ENCODE data around the gene SAXO2.
"Not testable (repeated sequence)": the region's sequence is repeated elsewhere in the genome, so short reads cannot be mapped to it uniquely, and the experiment has no call there.

The SAXO2 gene

DNA sequence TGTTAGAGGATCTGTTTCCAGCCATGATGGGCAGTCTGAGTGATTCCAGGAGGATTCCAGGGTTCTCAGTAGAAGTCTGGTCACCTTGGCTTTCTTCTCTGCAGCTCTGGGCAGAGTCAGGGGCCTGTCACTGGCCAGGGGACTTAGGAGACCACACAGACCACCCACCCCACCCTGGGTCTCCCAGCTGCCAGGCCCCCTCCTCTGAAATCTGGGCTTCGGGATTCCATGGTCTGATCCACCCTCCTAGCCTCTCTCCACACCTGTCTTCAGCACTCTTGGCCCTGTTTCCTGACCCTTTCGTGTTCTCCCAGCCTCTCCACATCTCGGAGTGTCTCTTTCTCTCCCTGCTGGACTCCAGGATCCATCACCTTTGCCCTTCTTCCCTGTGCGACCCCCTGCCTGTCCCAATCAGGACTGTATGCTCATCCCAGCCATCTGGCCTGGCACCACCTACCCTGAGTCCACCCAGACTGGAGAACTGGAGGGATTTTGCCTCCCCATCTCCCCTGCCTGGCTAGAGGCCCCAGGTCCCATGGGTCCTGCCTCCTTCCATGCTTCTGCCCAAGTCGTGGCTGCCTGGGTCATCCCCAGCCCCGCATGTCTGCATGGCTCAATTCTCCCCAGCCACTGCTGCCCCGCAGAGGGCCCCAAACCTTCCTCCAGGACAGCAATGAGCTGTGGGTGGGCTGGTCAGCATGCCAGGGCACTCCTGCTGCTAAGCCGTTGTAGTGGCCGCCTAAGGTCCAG, 52.3 kb downstream of the SAXO2 start:
- DNase-seq (ENCODE audit: low spot score) = no peak

DNA sequence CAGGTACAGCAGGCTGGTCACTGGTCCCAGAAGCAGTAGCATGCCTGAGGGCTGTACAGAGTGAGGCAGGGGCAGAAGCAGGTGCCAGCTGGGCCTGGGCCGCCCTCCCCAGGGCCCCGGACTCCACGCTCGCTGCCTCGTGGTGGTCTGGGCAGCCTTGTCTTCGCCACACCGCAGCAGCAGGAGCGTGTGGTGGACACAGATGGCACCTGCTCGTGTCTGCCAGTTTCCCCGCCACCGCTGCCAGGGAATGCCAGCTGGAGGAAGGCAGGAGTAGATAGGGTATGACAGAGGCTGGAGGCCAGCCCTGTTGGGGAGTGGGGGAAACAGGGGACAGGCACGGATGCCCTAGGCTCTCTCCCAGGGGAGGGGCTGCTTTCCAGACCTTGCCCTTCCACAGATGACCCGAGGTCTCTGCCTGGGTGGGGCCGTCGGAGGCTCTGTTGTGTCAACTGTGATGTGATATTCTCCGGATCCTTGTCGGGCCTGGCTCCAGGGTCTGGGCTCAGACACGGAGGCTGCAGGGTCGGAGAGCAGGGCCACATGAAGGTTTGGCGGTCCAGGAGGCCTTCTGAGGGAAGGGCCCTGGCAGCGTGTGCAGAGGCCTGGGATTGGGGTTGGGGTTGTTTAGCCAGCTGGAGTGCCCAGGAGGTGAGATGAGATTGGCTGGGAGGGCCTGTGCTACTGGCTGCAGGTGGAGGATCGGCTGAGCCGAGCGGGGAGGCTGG, 53.1 kb downstream of the SAXO2 start:
- DNase-seq (ENCODE audit: low spot score) = no peak

DNA sequence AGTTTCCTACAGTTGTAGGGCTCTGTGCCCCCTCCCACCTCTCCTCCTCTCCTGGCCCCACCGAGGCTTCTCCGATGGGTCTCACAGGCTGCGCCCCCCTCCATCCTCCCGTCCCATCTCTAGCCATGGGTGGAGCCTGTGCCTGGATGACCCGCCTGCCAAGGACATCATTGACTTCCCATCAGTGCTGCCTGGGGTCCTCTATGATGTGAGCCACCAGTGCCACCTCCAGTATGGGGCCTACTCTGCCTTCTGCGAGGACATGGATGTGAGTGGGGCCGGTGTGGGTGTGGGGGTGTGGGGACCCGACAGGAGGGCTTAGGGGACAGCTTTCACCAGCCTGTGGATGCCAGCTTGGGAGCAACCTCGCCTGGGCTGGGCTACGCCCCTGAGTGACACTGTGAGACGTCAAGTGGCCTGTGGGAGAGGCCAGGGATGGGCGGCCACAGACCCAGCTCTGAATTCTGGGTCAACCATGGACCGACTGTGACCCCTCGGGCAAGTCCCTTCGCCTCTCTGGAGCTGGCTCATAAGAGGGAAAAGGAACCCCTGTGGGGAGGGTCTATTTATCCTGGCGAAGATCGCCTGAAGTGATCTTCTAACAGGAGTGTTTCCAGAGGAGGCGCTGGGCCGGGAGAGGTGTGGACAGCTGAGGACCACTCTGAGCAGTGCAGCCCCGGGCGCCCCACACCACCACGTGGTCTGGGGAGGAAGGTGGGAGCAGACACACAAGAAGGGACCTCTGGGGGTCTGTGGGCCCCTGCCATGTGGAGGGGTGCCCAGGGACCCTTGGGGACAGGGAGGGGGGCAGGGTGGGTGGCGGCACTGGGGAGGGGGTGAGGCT, 53.9 kb downstream of the SAXO2 start:
- not testable (repeated sequence) for DNase-seq (ENCODE audit: low spot score)

DNA sequence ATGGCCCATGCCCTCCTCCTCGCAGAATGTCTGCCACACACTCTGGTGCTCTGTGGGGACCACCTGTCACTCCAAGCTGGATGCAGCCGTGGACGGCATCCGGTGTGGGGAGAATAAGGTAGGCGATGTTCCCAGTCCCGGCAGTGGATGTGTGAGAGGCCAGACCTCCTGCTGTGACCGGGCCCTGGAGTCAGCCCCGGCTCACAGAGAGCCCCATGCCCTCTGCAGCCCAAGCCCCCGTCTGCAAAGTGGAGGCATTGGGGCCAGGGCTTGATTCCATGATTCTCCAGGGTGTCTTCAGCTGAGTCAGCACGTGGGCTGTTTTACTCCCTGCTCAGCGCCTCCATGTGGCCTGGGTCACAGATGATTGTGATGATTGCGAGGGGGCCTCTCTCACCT, 54.5 kb downstream of the SAXO2 start:
- DNase-seq (ENCODE audit: low spot score) = no peak

DNA sequence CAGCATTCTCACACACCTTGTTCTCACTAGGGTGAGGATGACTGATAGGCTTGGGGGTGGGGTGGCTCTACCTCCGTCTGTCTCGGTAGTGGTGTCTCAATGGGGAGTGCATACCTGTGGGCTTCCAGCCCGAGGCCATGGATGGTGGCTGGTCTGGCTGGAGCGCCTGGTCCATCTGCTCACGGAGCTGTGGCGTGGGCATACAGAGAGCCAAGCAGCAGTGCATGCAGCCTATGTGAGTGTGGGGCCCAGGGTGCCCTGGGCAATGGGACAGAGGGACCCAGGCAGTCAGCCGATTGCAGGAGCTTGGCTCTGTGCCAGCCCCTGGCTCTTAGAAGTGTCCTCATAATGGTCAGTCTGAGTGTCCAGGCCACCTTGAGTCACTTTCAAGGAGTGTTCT, 54.9 kb downstream of the SAXO2 start:
- DNase-seq (ENCODE audit: low spot score) = not testable (repeated sequence)

DNA sequence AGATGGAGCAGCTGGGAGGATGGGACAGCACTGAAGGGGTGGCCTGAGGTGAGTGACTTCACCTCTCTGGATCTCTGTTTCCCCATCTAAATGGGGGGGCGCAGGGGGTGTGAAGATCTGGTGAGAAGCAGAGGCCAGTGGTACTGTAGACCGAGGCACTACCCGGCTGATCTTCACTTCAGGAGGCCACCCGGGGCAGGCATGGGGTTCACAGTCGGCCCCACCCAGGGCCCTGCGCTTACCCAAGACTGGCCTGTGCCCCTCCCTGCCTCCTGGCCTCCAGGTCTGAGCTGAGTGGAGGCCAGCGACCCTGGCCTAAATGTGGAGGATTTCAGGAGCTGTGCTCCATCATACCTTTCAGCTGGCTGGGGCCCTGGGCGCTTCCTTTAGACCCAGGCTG, 55.7 kb downstream of the SAXO2 start:
- DNase-seq (ENCODE audit: low spot score) = not testable (repeated sequence)

DNA sequence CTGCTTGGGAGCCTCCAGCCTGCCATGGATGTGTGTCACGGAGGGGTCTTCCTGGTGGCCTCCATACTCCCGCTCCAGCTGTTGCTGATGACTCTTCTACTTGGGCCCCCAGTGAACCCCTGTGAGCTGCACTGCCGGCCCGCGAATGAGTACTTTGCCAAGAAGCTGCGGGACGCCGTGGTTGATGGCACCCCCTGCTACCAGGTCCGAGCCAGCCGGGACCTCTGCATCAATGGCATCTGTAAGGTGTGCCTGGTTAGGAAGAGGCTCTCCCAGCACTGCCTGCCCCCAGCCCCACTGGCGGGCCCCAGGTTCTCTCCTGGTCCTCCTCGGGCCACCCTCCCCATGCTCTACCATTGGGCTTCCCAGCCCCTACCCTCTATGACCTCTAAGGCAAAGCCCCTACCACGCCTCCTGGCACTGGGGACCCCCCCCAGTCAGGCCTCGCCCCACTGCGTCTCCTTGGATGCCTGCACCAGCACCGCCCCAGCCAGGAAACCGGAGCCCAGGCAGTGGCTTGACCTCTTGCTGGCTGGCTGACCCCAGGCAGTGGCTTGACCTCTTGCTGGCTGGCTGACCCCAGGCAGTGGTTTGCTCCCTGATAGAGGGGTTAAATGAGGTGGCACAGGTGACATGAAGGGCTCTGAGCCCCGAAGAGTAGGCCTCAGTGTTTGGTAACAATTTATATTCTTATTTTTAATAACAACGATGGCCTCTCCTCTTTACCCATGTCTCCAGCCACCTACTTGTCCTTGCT, 57.1 kb downstream of the SAXO2 start:
- not testable (repeated sequence) for DNase-seq (ENCODE audit: low spot score)

DNA sequence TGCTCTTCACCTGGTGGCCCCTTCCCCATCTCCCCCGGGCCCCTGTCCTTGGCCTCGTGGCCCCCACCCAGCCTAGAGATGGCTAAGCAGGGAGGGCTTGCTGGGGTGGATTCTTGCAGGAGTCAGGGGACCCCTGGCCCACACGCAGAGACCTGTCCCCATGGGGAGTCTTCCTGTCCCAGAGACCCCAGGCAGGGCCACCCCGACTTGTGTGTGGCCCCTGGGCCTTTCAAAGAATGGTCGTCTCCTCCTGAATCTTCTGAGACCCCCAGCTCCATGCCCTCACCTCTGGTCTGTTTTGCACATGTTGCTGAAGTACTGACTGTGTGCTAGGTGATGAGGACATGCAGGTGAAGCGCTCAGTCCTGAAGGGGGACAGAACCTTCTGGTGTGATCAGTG, 58.2 kb downstream of the SAXO2 start:
- DNase-seq (ENCODE audit: low spot score) = not testable (repeated sequence)

DNA sequence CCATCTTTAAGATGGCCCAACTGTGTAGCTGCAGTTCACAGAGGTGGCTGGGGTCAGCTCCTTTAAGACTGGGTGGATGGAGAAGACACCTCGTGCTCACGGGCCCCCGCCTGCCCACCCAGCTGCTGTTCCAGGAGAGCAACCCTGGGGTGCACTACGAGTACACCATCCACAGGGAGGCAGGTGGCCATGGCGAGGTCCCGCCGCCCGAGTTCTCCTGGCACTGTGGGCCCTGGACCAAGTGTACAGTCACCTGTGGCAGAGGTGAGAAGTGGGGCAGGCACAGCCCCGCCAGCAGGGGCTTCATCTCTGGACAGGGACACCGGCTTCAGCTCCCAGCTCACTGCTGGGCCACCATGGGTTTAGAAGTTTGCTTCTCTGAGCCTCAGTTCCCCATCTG, 59.9 kb downstream of the SAXO2 start:
- not testable (repeated sequence) for DNase-seq (ENCODE audit: low spot score)

DNA sequence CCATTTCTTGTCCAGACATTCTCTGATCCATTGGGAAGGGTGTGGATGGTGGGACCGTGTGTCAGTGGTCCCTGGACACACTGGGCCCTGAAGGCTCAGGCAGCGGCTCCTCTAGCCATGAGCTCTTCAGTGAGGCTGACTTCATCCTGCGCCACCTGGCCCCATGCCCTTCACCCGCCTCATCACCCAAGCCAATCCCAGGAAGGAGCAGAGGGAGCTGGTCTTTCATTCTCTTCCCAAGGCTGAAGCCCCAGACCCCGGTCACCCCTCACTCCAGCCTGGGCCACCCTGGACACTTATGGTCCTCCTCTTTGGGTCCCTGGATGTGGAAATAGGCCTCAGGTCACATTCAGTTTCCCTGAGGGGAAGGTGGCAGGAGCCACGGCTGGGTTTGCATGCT, 62.2 kb downstream of the SAXO2 start:
- not testable (repeated sequence) for DNase-seq (ENCODE audit: low spot score)

DNA sequence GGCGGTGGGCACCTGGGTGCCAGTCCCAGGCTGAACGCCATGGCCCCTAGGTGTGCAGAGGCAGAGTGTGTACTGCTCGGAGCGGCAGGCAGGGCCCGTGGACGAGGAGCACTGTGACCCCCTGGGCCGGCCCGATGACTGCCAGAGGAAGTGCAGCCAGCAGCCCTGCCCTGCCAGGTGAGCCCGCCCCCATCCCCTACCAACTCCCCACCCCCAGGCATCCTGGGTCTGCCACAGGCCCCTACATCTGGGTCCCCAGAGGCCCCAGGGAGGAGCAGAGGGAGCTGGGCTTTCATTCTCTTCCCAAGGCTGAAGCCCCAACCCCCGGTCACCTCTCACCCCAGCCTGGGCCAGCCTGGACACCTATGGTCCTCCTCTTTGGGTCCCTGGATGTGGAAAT, 63.0 kb downstream of the SAXO2 start:
- DNase-seq (ENCODE audit: low spot score) = not testable (repeated sequence)

DNA sequence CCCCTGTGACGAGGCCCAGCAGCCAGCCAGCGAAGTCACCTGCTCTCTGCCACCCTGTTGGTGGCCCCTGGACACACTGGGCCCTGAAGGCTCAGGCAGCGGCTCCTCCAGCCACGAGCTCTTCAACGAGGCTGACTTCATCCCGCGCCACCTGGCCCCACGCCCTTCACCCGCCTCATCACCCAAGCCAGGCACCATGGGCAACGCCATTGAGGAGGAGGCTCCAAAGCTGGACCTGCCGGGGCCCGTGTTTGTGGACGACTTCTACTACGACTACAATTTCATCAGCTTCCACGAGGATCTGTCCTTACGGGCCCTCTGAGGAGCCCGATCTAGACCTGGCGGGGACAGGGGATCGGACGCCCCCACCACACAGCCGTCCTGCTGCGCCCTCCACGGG, 64.3 kb downstream of the SAXO2 start:
- DNase-seq (ENCODE audit: low spot score) = not testable (repeated sequence)

DNA sequence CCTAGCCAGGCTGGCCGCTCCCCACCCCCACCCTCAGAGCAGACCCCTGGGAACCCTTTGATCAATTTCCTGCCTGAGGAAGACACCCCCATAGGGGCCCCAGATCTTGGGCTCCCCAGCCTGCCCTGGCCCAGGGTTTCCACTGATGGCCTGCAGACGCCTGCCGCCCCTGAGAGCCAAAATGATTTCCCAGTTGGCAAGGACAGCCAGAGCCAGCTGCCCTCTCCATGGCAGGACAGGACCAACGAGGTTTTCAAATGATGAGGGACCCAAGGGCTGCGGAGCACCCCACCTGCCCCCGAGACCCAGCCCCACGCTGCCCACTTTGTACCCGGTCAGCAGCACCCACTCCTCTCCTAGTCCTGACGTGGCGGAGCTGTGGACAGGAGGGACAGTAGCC, 64.8 kb downstream of the SAXO2 start:
- DNase-seq (ENCODE audit: low spot score) = not testable (repeated sequence)

DNA sequence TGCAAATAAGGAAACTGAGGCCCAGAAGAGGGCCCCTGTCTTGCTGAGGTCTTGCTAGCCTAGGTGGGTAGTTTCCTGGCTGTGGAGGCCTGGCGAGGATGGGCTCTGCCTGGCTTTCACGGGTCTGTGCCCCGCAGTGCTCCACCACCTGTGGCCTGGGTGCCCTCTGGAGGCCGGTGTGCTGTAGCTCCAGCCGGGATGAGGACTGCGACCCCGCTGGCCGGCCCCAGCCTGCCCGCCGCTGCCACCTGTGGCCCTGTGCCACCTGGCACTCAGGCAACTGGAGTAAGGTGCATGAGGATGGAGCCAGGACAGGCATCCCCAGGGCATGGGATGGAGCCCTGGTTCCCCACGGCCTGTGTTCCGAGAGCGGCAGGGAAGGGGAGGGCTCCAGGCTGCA, 66.4 kb downstream of the SAXO2 start:
- not testable (repeated sequence) for DNase-seq (ENCODE audit: low spot score)

DNA sequence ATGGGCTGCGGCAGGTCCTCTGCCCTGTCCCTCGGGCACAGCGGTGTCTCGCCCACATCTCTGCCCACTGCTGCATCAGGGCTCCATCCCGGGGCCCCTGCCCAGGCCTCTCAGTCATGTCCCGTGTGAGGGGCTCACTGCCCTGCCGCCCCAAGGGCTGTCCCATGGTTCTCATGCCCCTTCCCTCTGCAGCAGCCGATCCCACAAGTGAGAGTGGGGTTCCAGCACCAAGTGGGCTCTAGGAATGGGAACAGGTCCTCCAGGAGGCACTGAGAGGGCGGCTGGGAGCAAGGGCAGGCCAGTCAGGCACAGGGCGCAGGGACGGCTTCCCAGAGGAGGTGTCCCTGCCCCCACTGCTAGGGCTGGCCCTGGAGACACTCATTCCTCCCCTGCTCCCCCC, 68.3 kb downstream of the SAXO2 start:
- DNase-seq (ENCODE audit: low spot score) = not testable (repeated sequence)

DNA sequence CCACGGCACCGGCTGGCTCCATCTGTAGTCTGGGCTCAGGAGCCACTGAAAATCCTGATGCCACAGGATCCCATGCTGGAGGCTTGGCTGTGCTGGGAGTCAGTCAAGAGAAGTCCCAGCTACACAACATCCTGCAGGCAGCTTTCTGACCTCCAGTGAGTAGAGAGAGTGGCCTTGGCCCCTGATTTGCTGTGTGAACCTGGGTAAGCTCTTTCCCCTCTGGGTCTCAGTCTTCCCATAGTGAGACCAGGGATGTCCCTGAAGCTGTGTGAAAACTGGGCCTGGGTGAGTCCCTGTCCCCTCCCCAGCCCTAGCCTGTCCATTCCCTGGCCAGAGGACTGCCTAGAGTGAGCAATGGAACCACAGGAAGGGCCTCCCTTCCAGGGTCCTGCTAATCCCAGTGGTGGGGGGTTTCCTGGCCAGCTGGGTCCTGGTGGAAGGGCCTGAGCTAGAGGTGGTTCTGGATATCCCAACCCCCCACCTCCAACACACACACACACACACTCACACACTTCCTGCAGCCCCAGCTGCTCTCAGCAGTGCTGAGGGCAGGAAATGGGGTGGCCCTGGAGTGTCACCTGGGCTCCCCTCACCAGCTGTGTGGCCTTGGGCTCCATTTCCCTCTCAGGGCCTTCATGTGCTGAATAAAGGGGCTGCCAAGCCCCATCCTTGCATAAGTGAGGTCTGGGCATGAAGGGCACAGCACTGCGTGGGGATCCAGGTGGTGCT, 69.1 kb downstream of the SAXO2 start:
- not testable (repeated sequence) for DNase-seq (ENCODE audit: low spot score)

DNA sequence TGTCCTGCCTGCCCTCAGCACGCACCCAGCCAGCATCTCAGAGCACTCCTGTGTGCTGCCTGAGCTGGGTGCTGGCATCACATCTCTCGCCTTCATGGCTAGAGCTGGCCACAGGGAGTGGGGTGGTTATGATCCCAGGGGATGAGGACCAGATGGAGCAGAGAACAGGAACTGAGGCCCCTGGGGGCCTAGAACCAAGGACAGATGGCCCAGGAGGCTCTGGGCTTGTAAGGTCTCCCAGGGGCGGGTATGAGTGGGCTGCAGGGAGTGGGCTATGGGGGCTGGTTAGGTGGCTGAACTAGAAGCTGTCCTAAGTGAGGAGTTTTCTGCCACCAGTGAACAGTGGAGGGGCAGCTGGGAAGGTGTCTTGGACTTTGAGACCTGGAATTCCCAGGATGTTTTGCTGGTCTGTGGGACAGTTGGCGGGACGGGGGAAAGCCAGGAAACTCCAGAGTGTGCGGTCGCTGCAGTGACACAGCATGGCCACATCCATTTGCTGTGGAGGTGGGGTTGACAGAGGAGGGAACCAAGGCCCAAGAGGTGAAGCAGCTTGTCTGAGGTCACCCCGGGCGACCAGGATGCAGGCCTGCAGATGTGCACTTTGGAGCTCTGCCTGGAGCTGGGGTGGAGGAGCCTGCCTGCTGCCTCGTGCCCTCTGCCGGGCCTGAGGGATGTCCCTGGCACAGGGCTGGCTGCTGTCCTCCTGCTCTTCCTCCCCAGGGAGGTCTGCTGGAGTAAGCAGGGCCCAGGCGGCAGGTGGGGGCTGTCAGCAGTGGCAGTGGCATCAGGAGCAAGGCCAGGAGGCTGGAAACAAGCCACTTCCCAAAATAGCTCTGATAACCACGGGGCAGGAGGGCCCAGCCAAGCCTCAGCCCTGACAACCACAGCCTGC, 70.3 kb downstream of the SAXO2 start:
- DNase-seq (ENCODE audit: low spot score) = not testable (repeated sequence)

DNA sequence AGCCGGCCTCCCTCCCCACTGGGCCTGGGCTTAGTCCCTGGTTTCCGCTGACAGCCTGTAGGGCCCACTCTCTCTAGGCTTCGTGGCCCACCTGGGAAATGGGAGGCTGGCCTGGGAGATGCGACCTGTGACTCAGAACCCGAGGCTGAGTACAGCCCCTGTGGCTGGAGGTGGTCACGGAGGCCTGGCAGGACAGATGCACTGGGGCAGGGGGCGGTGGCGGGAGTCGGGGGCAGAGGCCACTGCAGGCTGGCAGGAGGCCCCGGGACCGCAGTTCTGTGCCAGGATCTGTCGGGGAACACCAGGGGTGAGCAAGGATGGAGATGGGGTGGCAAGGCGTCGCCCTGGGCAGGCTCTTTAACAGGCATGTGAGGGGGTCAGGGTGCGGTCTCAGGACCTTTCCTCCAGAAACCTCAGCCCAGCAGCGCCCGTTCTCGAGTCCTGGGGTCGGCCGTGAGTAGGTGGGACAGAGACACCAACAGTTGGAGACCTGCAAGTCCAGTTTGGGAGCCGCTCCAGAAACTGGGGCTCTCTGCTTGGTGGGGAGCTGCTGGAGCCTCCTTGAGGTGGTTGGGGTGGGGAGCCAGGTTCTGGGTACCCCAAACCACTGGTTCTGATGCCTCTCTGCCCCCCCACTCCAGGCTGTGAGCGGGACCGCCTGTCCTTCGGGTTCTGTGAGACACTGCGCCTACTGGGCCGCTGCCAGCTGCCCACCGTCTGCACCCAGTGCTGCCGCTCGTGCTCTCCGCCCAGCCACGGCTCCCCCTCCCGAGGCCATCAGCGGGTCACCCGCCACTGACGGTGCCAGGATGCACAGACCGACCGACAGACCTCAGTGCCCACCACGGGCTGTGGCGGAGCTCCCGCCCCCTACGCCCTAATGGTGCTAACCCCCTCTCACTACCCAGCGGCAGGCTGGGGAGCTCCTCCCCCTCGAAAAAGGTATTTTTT, 71.3 kb downstream of the SAXO2 start:
- DNase-seq (ENCODE audit: low spot score) = not testable (repeated sequence)
